ENCODE results near the gene PRKG1.

PRKG1 gene

DNA sequence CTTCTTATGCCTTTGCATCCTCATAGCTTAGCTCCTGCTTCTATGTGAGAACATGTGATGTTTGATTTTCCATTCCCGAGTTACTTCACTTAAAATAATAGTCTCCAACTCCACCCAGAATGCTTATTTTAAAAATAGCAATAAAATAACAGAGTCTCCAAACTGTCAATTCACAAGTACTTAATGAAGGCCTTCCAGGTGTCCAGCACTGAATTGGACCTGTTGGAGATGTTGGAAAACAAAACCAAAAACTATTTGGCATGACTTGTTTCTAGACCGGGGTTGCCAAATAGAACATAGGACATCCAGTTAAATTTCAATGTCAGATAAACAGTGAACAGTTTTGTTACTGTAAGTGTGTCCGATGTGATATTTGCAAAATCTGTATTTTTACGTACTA, 1031.7 kb downstream of the PRKG1 start:
- no peak for TF ChIP-seq EZH2phosphoT487 (IDR thresholded peaks at IDR 0.05; ENCODE audit: low read depth)
- TF ChIP-seq, protein P1, sequence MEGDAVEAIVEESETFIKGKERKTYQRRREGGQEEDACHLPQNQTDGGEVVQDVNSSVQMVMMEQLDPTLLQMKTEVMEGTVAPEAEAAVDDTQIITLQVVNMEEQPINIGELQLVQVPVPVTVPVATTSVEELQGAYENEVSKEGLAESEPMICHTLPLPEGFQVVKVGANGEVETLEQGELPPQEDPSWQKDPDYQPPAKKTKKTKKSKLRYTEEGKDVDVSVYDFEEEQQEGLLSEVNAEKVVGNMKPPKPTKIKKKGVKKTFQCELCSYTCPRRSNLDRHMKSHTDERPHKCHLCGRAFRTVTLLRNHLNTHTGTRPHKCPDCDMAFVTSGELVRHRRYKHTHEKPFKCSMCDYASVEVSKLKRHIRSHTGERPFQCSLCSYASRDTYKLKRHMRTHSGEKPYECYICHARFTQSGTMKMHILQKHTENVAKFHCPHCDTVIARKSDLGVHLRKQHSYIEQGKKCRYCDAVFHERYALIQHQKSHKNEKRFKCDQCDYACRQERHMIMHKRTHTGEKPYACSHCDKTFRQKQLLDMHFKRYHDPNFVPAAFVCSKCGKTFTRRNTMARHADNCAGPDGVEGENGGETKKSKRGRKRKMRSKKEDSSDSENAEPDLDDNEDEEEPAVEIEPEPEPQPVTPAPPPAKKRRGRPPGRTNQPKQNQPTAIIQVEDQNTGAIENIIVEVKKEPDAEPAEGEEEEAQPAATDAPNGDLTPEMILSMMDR (IDR thresholded peaks at IDR 0.05; ENCODE audit: low read depth, low read length) = no peak
- Histone ChIP-seq H3K79me2 (ENCODE audit: low read length) (no peaks in the 10 kb centered on the region), H3K27ac (ENCODE audit: low read length) (no peak overlapping the region), H3K9me3 (ENCODE audit: insufficient read depth, low read length) (no peaks in the 10 kb centered on the region), H3K4me2 (ENCODE audit: low read length) (no peak overlapping the region), H2AFZ (ENCODE audit: low read depth, low read length) (no peak overlapping the region), H3K4me1 (ENCODE audit: low read length) (no peaks in the 10 kb centered on the region), H3K4me3 (ENCODE audit: low read length) (no peak overlapping the region), H3K27me3 (ENCODE audit: low read depth, low read length) (no peaks in the 10 kb centered on the region), H4K20me1 (ENCODE audit: insufficient read depth, low read length) (no peaks in the 10 kb centered on the region), H3K9ac (ENCODE audit: low read length) (no peak overlapping the region), H3K36me3 (replicated peaks; ENCODE audit: low read depth, low read length) (no peaks in the 10 kb centered on the region)

DNA sequence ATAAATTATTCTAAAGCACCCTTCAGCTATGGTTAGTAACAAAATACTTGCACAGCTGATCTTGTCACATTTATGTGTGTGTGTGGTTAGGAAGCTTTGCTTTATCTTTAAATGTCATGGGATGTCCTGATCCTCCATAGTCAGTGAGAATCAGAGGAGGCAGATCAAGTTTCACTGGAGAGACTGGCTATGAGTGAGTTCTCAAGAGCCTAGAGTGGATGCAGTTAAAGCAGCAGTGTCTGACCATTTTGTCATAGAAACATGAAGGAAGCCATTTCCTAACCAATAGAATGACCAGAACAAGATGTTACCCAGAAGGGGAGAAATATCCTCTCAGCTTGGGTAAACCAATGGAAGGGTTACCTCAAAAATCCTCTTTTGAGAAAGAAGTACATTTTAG, 1032.6 kb downstream of the PRKG1 start:
- no peaks in the 10 kb centered on the region for H3K36me3 ChIP-seq (replicated peaks; ENCODE audit: low read depth, low read length)
- no peak overlapping the region for H3K27ac ChIP-seq (ENCODE audit: low read length)
- no peaks in the 10 kb centered on the region for H4K20me1 ChIP-seq (ENCODE audit: insufficient read depth, low read length)
- H3K4me1 ChIP-seq (ENCODE audit: low read length) = no peaks in the 10 kb centered on the region
- no peak overlapping the region for H3K4me2 ChIP-seq (ENCODE audit: low read length)
- no peaks in the 10 kb centered on the region for H3K27me3 ChIP-seq (ENCODE audit: low read depth, low read length)
- no peak overlapping the region for H3K9ac ChIP-seq (ENCODE audit: low read length)
- no peak overlapping the region for H3K4me3 ChIP-seq (ENCODE audit: low read length)
- no peaks in the 10 kb centered on the region for H3K79me2 ChIP-seq (ENCODE audit: low read length)
- H2AFZ ChIP-seq (ENCODE audit: low read depth, low read length) = no peak overlapping the region
- TF ChIP-seq, protein P1 (IDR thresholded peaks at IDR 0.05; ENCODE audit: low read depth, low read length) = no peak
- no peak for TF ChIP-seq EZH2phosphoT487 (IDR thresholded peaks at IDR 0.05; ENCODE audit: low read depth)
- no peaks in the 10 kb centered on the region for H3K9me3 ChIP-seq (ENCODE audit: insufficient read depth, low read length)

DNA sequence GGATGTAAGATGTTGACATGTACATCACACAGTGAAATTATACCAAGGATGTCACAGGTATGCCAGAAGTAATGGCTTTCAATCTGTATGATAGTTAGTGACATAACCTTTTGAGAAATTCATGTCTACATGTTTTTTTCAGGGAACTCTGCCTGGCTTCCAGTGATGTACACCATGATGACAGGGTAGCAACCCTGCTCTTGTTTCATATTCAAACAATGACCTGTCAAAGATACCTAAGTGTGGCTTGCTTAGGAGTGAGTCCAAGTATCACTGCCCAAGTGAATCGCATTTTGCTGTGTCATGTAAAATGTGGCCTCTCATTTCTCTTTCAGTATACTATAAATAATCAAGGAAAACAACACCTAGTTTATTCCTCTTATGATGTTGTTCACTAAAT, 1033.9 kb downstream of the PRKG1 start:
- H3K4me2 ChIP-seq (ENCODE audit: low read length) = no peak overlapping the region

DNA sequence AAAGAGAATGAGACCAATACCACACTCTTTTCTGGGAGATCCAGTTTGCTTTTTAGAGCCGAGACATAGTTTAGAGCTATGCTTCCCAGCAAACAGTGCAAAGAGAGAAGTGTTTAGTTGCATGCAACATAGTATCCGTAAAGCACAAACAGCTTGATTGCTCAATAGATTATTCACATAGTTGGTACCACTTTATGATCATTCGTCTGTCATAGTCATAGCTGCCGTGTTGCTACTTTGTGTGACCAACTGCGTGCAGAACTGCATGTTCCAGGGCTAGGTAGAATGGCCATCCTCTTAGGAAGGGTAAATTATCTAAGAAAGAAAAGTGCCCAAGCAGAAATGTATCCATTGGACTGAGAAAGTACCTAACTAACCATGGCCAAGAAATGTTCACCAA, 1036.3 kb downstream of the PRKG1 start:
- Histone ChIP-seq H3K36me3 (replicated peaks; ENCODE audit: low read depth, low read length) (no peaks in the 10 kb centered on the region), H3K4me3 (ENCODE audit: low read length) (no peak overlapping the region), H3K9me3 (ENCODE audit: insufficient read depth, low read length) (no peaks in the 10 kb centered on the region), H3K27me3 (ENCODE audit: low read depth, low read length) (no peaks in the 10 kb centered on the region), H4K20me1 (ENCODE audit: insufficient read depth, low read length) (no peaks in the 10 kb centered on the region), H3K79me2 (ENCODE audit: low read length) (no peaks in the 10 kb centered on the region), H2AFZ (ENCODE audit: low read depth, low read length) (no peak overlapping the region), H3K27ac (ENCODE audit: low read length) (no peak overlapping the region), H3K4me2 (ENCODE audit: low read length) (no peak overlapping the region), H3K4me1 (ENCODE audit: low read length) (no peaks in the 10 kb centered on the region), H3K9ac (ENCODE audit: low read length) (no peak overlapping the region)
- TF ChIP-seq, protein P1 (IDR thresholded peaks at IDR 0.05; ENCODE audit: low read depth, low read length) = no peak
- TF ChIP-seq EZH2phosphoT487 (IDR thresholded peaks at IDR 0.05; ENCODE audit: low read depth) = no peak

More for the DNA sequence above, 1033.9 kb downstream of the PRKG1 start:
- Histone ChIP-seq H3K79me2 (ENCODE audit: low read length) (no peaks in the 10 kb centered on the region), H3K4me1 (ENCODE audit: low read length) (no peaks in the 10 kb centered on the region), H4K20me1 (ENCODE audit: insufficient read depth, low read length) (no peaks in the 10 kb centered on the region), H2AFZ (ENCODE audit: low read depth, low read length) (no peak overlapping the region), H3K36me3 (replicated peaks; ENCODE audit: low read depth, low read length) (no peaks in the 10 kb centered on the region), H3K9me3 (ENCODE audit: insufficient read depth, low read length) (no peaks in the 10 kb centered on the region), H3K27ac (ENCODE audit: low read length) (no peak overlapping the region), H3K9ac (ENCODE audit: low read length) (no peak overlapping the region), H3K27me3 (ENCODE audit: low read depth, low read length) (no peaks in the 10 kb centered on the region), H3K4me3 (ENCODE audit: low read length) (no peak overlapping the region)
- TF ChIP-seq EZH2phosphoT487 (IDR thresholded peaks at IDR 0.05; ENCODE audit: low read depth) = no peak
- TF ChIP-seq, protein P1 (IDR thresholded peaks at IDR 0.05; ENCODE audit: low read depth, low read length) = no peak

Measured in OCI-LY3 (cell line).